HepG2 (cell line): ENCODE data around the gene BCAS3. TPM values are rescaled to one million over a fixed set of nuclear protein-coding genes. Genes with fewer than 3 reads are reported as not detected.

Source experiments
- AKAP8 ChIP-seq: sonication (generic); formaldehyde crosslinking; IDR thresholded peaks from 2 replicates; pipeline ENCODE4 v1.5.1; 2020; ENCODE audit warnings: mild to moderate bottlenecking, missing genetic modification reagents
- CHD2 ChIP-seq: IDR thresholded peaks from 2 replicates; pipeline ENCODE4 v1.6.1; 2011; ENCODE audit warnings: low read depth, low read length, improper control_type of control experiment
- FOXO4 ChIP-seq: sonication (generic); formaldehyde crosslinking; conservative IDR thresholded peaks from 2 replicates; pipeline ENCODE4 v1.8.1; 2023; ENCODE audit warnings: missing genetic modification reagents
- GPN1 ChIP-seq: sonication (generic); formaldehyde crosslinking; IDR thresholded peaks from 2 replicates; pipeline ENCODE4 v1.5.1; 2020; ENCODE audit warnings: missing genetic modification reagents, borderline replicate concordance
- ZNF672 ChIP-seq: sonication (generic); formaldehyde crosslinking; IDR thresholded peaks from 2 replicates; pipeline ENCODE4 v1.8.1; 2022; ENCODE audit warnings: missing genetic modification reagents
- ZNF781 ChIP-seq: sonication (generic); formaldehyde crosslinking; IDR thresholded peaks from 2 replicates; pipeline ENCODE4 v1.5.1; 2020; ENCODE audit warnings: borderline replicate concordance, mild to moderate bottlenecking, missing genetic modification reagents; ENCODE audit errors: not compliant biosample characterization
- ZXDC ChIP-seq: sonication (generic); formaldehyde crosslinking; IDR thresholded peaks from 2 replicates; pipeline ENCODE4 v1.5.0; 2020; ENCODE audit warnings: mild to moderate bottlenecking, missing genetic modification reagents
- polyA plus RNA-seq, 8 experiments: library from polyadenylated mRNA; depleted of rRNA in 3 of 8; stranded (reverse) in 7 of 8; unstranded in 1 of 8; fragments of >200 nt; fragmentation: Illumina TruSeq in 4 of 8; extraction: Trizol in 4 of 8; gene quantifications; 2 replicates each; pipeline versions ENCODE4 v1.2.1 to v1.2.3, GENCODE V29; 2011 to 2016; ENCODE audit warnings: low read depth in 4 of 8, missing spikeins in 1 of 8, mixed read lengths in 1 of 8; ENCODE audit not compliant: insufficient read depth in 1 of 8
- total RNA-seq, 5 experiments: library from RNA; depleted of rRNA; stranded (reverse); fragments of >200 nt; fragmentation: Illumina TruSeq; extraction: Trizol; gene quantifications; 2 replicates each; pipeline ENCODE4 v1.2.3, GENCODE V29; 2016; ENCODE audit warnings: low read depth in 1 of 5
- TF ChIP-seq, protein P1 (sequence below), 2 experiments: sonication (generic) in 1 of 2; formaldehyde crosslinking in 1 of 2; IDR thresholded peaks; 2 replicates each; pipeline versions ENCODE4 v1.4.0 to v1.6.1; 2018 to 2020; ENCODE audit warnings: missing genetic modification reagents in 2 of 2, borderline replicate concordance in 1 of 2, low read depth in 1 of 2, mild to moderate bottlenecking in 1 of 2, missing biosample characterization in 1 of 2
- TF ChIP-seq, protein P2 (sequence below): sonication (generic); formaldehyde crosslinking; IDR thresholded peaks from 2 replicates; pipeline ENCODE4 v1.9.0; 2022; ENCODE audit warnings: low read depth, missing genetic modification reagents
- TF ChIP-seq, protein P3 (sequence below): sonication (generic); formaldehyde crosslinking; IDR thresholded peaks from 2 replicates; pipeline ENCODE4 v1.4.0; 2020; ENCODE audit warnings: missing genetic modification reagents, low read depth, mild to moderate bottlenecking, borderline replicate concordance
- TF ChIP-seq, protein P4 (sequence below), 2 experiments: sonication (generic) in 1 of 2; formaldehyde crosslinking in 1 of 2; IDR thresholded peaks; 2 replicates each; pipeline versions ENCODE4 v1.6.1 to v1.9.0; 2014 to 2022; ENCODE audit warnings: antibody characterized with exemption in 1 of 2, borderline replicate concordance in 1 of 2, inconsistent platforms in 1 of 2, low read depth in 1 of 2, missing genetic modification reagents in 1 of 2

BCAS3 gene
- total and polyA plus RNA-seq, 2 of the 13 experiments (the other 11 are each of a cell fraction or from before 2014, with no cell fraction given) = 10.7 to 11.2 TPM

DNA sequence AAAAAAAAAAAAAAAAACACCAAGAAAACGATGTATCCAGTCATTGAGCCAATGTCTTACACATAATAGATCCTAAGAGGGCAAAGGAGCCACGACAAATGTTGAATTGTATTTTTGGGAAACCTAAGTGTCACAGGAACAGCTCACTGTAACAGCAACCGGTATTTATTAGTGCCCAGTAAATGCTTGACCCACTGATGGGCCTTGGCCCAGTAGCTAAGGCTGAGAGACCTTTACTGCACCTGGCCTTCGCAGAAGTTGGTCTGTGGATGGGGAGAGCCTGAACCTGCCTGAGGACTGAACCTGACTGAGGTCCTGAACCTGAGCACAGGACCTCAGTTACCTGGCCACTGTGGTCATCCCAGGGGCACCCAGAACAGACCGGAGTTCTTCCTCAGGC lies 657.0 kb downstream of the BCAS3 start (continued):
- TF ChIP-seq FOXO4 (0 out of 2 replicates have a peak, but pooled peaks have one; percentile 10), CHD2 (no peak), ZNF672 (no peak), AKAP8 (CRISPR knock-in tag) (no peak), ZNF781 (no peak), ZXDC (CRISPR knock-in tag) (0 out of 2 replicates have a peak, but pooled peaks have one; percentile 65), GPN1 (CRISPR knock-in tag) (no peak)
- TF ChIP-seq, protein P1, sequence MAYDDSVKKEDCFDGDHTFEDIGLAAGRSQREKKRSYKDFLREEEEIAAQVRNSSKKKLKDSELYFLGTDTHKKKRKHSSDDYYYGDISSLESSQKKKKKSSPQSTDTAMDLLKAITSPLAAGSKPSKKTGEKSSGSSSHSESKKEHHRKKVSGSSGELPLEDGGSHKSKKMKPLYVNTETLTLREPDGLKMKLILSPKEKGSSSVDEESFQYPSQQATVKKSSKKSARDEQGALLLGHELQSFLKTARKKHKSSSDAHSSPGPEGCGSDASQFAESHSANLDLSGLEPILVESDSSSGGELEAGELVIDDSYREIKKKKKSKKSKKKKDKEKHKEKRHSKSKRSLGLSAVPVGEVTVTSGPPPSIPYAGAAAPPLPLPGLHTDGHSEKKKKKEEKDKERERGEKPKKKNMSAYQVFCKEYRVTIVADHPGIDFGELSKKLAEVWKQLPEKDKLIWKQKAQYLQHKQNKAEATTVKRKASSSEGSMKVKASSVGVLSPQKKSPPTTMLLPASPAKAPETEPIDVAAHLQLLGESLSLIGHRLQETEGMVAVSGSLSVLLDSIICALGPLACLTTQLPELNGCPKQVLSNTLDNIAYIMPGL (CRISPR knock-in tag; IDR thresholded peaks at IDR 0.05; ENCODE audit: borderline replicate concordance in 1 of 2, low read depth in 1 of 2) = no peak
- TF ChIP-seq, protein P2, sequence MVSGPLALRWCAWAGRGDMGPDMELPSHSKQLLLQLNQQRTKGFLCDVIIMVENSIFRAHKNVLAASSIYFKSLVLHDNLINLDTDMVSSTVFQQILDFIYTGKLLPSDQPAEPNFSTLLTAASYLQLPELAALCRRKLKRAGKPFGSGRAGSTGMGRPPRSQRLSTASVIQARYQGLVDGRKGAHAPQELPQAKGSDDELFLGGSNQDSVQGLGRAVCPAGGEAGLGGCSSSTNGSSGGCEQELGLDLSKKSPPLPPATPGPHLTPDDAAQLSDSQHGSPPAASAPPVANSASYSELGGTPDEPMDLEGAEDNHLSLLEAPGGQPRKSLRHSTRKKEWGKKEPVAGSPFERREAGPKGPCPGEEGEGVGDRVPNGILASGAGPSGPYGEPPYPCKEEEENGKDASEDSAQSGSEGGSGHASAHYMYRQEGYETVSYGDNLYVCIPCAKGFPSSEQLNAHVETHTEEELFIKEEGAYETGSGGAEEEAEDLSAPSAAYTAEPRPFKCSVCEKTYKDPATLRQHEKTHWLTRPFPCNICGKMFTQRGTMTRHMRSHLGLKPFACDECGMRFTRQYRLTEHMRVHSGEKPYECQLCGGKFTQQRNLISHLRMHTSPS (CRISPR knock-in tag) = 0 out of 2 replicates have a peak, but pooled peaks have one; percentile 35
- TF ChIP-seq, protein P3, sequence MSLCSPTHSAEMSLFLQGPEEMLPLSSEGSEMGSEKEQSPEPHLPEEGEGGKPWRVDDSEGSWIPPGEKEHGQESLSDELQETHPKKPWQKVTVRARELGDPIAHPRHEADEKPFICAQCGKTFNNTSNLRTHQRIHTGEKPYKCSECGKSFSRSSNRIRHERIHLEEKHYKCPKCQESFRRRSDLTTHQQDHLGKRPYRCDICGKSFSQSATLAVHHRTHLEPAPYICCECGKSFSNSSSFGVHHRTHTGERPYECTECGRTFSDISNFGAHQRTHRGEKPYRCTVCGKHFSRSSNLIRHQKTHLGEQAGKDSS (CRISPR knock-in tag) = 0 out of 2 replicates have a peak, but pooled peaks have one; percentile 19
- TF ChIP-seq, protein P4, sequence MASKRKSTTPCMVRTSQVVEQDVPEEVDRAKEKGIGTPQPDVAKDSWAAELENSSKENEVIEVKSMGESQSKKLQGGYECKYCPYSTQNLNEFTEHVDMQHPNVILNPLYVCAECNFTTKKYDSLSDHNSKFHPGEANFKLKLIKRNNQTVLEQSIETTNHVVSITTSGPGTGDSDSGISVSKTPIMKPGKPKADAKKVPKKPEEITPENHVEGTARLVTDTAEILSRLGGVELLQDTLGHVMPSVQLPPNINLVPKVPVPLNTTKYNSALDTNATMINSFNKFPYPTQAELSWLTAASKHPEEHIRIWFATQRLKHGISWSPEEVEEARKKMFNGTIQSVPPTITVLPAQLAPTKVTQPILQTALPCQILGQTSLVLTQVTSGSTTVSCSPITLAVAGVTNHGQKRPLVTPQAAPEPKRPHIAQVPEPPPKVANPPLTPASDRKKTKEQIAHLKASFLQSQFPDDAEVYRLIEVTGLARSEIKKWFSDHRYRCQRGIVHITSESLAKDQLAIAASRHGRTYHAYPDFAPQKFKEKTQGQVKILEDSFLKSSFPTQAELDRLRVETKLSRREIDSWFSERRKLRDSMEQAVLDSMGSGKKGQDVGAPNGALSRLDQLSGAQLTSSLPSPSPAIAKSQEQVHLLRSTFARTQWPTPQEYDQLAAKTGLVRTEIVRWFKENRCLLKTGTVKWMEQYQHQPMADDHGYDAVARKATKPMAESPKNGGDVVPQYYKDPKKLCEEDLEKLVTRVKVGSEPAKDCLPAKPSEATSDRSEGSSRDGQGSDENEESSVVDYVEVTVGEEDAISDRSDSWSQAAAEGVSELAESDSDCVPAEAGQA (IDR thresholded peaks at IDR 0.05; ENCODE audit: low read depth) = no peak
- TF ChIP-seq, protein P4 (CRISPR knock-in tag; IDR thresholded peaks at IDR 0.05; ENCODE audit: borderline replicate concordance) = no peak
